Loucy (cell line): Measurements from ENCODE around the gene FYN.

ENCODE experiments used
- CTCF ChIP-seq: fragments of 200-600 bp; sonication (generic); conservative IDR thresholded peaks from 2 replicates; pipeline ENCODE4 v1.5.1; 2014; ENCODE audit warnings: mild to moderate bottlenecking, antibody characterized with exemption, low read length
- EZH2phosphoT487 ChIP-seq: fragments of 200-600 bp; IDR thresholded peaks from 2 replicates; pipeline ENCODE4 v1.6.1; 2018; ENCODE audit warnings: antibody characterized with exemption, mild to moderate bottlenecking, moderate library complexity, borderline replicate concordance

- no peak for TF ChIP-seq CTCF
- TF ChIP-seq EZH2phosphoT487 = no peak
Measured at GRCh38 chr6:111780393-111780792, 92.9 kb downstream of the FYN start.
